Effector memory CD4-positive, alpha-beta T cell (primary cell): ENCODE results near the gene TMEM144.

Experiments used
- DNase-seq, 3 donors: peaks; one replicate each; pipeline ENCODE4 v3.0.0-alpha.2; 2020
- H3K27ac ChIP-seq: 2 replicates; pipeline ENCODE4 v1.7.0; 2013; ENCODE audit warnings: mild to moderate bottlenecking, low read length, moderate library complexity; ENCODE audit not compliant: insufficient read depth, poor library complexity, severe bottlenecking
- H3K27me3 ChIP-seq: replicated peaks from 2 replicates; pipeline ENCODE4 v1.7.0; 2013; ENCODE audit warnings: mild to moderate bottlenecking, low read length; ENCODE audit not compliant: insufficient read depth, control insufficient read depth, poor library complexity, severe bottlenecking
- H3K36me3 ChIP-seq: 2 replicates; pipeline ENCODE4 v1.7.0; 2013; ENCODE audit warnings: mild to moderate bottlenecking, low read length, moderate library complexity; ENCODE audit not compliant: control insufficient read depth, insufficient read depth
- H3K4me1 ChIP-seq: 2 replicates; pipeline ENCODE4 v1.7.0; 2013; ENCODE audit warnings: low read length, mild to moderate bottlenecking; ENCODE audit not compliant: control insufficient read depth, insufficient read depth, poor library complexity, severe bottlenecking
- H3K4me3 ChIP-seq: 2 replicates; pipeline ENCODE4 v1.7.0; 2013; ENCODE audit warnings: low read length, low read depth, mild to moderate bottlenecking; ENCODE audit not compliant: insufficient read depth, poor library complexity, severe bottlenecking
- H3K9me3 ChIP-seq: 2 replicates; pipeline ENCODE4 v1.7.0; 2013; ENCODE audit warnings: mild to moderate bottlenecking, low read length, moderate library complexity; ENCODE audit not compliant: control insufficient read depth

TMEM144 gene

DNA sequence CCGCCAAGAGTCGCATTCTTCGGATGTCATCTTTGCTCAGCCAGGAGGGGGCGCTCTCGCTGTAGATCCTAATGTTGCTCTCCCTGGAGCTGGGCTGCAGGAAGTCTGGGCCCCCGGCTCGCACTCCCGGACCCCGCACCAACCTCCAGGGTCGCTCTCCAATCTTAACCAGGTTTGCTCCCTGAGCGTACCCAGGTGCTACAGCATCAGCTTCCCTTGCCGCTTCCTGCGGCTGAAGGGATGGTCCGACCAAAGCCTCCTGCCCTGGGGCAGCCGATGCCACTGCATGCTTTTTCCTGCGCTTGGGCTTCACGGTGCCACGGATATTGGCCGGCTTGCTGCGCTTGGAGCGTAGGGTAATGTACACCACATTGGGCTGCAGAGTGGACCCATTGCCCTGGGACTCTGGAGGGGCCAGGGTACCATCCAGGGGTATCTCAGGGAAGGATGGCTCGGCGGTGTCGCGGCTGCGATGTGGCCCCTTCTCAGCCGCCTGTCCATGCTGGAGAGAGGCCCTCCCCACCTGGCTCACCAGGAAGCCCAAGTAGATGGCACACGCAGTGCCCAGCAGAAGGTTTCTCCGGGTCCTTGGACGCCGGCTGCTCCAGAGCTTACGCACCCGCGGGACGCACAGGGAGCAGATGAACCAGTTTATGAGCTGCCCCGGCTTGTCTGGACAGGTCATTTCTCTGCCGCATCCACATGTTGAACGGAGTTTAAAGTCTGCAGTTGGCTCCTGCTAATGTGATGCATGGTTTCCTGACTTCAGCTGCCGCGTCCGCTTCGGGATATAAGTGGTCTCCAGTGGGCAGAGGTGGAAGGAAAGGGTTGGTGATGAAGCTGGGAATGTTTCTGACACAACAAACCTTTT lies 39.4 kb upstream of the TMEM144 start:
- peaks cover 2% of the 10 kb centered on the region for H3K27me3 ChIP-seq
- H3K27ac ChIP-seq, result no peak overlapping the region
- H3K9me3 ChIP-seq, result no peaks in the 10 kb centered on the region
- DNase-seq, result no peak
- no peaks in the 10 kb centered on the region for H3K36me3 ChIP-seq
- H3K4me1 ChIP-seq, result no peaks in the 10 kb centered on the region
- H3K4me3 ChIP-seq, result no peak overlapping the region

DNA sequence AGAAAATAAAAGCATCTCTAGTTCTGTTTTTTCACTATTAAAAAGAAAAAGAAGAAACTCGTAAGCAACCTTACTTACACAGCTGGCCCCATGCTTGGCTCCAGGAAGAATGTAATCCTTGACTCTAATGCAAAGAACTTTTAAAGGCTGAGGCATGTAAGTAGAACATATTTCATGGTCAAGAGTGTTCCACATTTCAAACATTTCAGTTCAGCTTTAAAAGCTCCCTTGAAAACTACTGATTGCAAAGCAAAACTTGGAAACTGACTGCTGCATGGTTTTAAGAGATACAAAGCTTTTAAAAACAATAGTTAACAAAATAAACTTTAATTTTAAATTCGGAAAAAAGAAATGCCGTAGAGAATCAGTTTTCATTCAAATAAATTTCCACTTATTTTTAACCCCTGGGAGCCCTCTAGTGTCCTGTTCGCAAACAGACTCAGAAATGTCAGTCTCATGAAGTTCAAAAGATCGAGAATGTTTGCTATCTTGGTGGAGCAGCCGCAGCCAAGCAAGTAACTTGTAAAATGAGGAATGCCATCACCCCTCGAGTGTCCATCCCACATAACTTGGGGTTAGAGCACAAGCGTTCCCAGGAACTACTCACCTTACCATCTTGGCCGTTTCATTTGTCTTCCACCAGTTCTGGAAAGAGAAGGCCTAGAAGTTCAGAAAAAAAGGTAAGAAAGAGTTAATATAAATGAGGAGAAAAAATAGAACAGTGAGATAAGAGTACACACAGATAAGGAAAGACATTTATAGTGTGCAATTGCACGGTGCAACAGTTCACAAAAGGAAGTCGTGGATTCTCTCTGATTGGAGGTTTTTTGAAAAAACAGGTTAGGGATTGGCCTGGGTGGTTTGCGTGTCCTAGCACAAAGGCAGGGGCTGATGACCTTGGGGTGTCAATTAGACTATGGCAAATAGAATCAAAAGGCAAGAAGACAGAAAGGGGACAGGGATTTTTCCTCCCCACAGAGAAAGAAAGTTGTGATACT lies 37.7 kb upstream of the TMEM144 start, which contains the start of gene GASK1B:
Gene GASK1B (minus strand): TSS at position 765 of the 998 bp plus-strand sequence. CDS start 1,650 bp downstream, outside the sequence.
- no peak for DNase-seq
- Histone ChIP-seq H3K9me3 (no peaks in the 10 kb centered on the region), H3K27me3 (peaks cover 2% of the 10 kb centered on the region), H3K4me1 (no peaks in the 10 kb centered on the region), H3K4me3 (no peak within 1 kb of the TSS), H3K27ac (no peak within 1 kb of the TSS), H3K36me3 (no peaks in the 10 kb centered on the region)

DNA sequence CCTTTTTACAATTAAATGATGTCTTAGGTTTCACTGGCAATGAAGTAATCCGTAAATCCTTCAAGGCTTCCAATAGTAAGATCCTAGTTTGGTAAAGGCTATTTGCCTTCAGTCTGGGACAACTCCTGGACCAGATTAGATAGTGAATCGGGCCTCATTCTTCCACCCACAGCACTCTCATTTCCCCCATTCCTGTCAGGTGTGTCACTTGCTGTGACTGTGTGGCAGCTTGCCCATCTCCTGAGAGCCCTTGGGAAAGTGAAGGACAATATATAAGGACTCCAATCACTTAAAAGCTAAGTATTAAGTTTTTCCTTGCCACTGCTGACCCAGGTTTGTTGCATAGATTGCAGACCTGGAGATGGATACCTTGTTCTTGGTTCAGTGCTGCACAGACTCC lies 34.2 kb upstream of the TMEM144 start:
- no peaks in the 10 kb centered on the region for H3K27me3 ChIP-seq
- H3K9me3 ChIP-seq, result no peaks in the 10 kb centered on the region
- no peak overlapping the region for H3K27ac ChIP-seq
- H3K4me1 ChIP-seq, result no peaks in the 10 kb centered on the region
- DNase-seq, result no peak
- no peak overlapping the region for H3K4me3 ChIP-seq
- H3K36me3 ChIP-seq, result no peaks in the 10 kb centered on the region

DNA sequence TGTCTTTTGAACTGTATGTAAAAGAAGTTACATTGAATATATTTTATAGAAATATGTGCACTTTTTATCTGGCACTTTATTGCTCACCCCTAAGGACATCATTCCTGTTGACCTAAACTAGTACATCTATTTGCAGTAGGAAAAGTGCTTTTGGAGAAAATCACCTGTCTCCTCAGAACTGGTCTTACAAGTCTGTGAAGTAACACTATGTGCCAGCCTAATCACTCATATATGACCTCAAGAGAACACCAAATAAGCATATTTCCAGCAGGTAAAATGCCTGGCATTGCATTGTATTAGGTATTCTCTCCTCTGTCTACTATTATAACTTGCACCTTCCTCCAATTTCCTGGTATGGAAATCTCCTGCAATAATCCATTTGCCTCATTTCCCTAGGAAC lies 33.5 kb upstream of the TMEM144 start:
- DNase-seq, result no peak
- Histone ChIP-seq H3K9me3 (no peaks in the 10 kb centered on the region), H3K36me3 (no peaks in the 10 kb centered on the region), H3K4me3 (no peak overlapping the region), H3K27ac (no peak overlapping the region), H3K27me3 (no peaks in the 10 kb centered on the region), H3K4me1 (no peaks in the 10 kb centered on the region)

DNA sequence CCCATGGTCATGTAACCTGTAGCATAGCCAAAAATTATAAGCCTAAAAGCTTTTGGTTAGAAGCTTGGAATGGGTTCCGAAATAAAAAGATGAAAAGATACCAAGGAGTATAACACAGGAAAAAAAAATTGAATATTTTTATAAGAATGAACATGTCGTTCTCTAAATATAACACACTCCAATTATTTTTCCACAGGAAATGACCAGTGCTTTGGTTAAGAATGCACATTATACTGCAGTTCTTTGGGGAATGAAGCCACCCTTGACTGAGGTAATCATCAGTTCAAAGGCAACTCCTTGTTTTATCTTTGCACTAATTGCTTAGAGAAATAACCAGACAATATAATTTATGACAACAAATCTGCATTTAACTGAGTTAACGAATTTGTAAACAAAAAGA lies 30.8 kb upstream of the TMEM144 start:
- DNase-seq, result no peak
- H3K27me3 ChIP-seq, result no peaks in the 10 kb centered on the region
- H3K9me3 ChIP-seq, result no peaks in the 10 kb centered on the region
- H3K4me3 ChIP-seq, result no peak overlapping the region
- H3K4me1 ChIP-seq, result no peaks in the 10 kb centered on the region
- no peak overlapping the region for H3K27ac ChIP-seq
- no peaks in the 10 kb centered on the region for H3K36me3 ChIP-seq

GRCh38 chr4:158181906-158182305 lies 28.4 kb upstream of the TMEM144 start:
- DNase-seq, result no peak
- H3K4me1 ChIP-seq, result no peaks in the 10 kb centered on the region
- H3K36me3 ChIP-seq, result no peaks in the 10 kb centered on the region
- no peak overlapping the region for H3K27ac ChIP-seq
- no peak overlapping the region for H3K4me3 ChIP-seq
- no peaks in the 10 kb centered on the region for H3K27me3 ChIP-seq
- no peaks in the 10 kb centered on the region for H3K9me3 ChIP-seq

DNA sequence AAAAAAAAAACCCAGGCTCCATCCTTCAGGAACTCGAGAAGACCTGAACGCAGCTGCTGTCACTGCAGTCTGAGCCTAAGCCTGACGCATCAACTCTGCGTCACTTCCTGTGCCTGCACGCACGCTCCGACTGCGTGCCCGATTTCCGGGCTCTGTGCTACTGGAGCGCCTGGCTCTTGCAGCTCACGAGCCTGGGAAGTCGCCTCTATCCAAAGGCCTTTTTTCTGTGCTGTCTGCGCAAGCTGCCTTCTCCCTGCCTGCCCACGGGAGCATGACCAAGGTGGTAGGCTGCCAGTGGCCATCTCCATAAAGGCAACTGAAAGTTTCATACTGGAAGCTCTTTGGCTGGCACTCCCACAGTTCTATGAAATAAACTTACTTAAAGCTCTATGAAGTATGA lies 27.6 kb upstream of the TMEM144 start:
- H3K36me3 ChIP-seq, result no peaks in the 10 kb centered on the region
- H3K27me3 ChIP-seq, result no peaks in the 10 kb centered on the region
- H3K4me1 ChIP-seq, result no peaks in the 10 kb centered on the region
- H3K27ac ChIP-seq, result no peak overlapping the region
- H3K4me3 ChIP-seq, result no peak overlapping the region
- DNase-seq, result no peak
- no peaks in the 10 kb centered on the region for H3K9me3 ChIP-seq

DNA sequence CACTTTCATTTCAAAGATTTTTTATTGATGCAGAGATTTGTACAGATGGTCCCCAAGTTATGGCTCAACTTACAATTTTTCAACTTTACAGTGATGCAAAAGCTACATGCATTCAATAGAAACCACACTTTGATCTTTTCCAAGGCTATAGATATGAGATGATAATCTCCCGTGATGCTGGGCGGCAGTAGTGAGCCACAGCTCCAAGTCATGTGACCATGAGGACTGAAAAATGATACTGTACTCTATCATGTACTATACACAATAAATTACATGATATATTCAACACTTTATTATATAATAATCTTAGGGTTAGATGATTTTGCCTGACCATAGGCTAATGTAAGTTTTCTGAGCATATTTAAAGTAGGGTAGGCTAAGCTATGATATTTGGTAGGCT lies 23.5 kb upstream of the TMEM144 start:
- Histone ChIP-seq H3K27me3 (no peaks in the 10 kb centered on the region), H3K9me3 (no peaks in the 10 kb centered on the region), H3K4me1 (no peaks in the 10 kb centered on the region), H3K4me3 (no peak overlapping the region), H3K36me3 (no peaks in the 10 kb centered on the region), H3K27ac (no peak overlapping the region)
- no peak for DNase-seq

GRCh38 chr4:158189422-158189821 lies 20.9 kb upstream of the TMEM144 start:
- no peaks in the 10 kb centered on the region for H3K4me1 ChIP-seq
- DNase-seq, result no peak
- no peaks in the 10 kb centered on the region for H3K36me3 ChIP-seq
- no peak overlapping the region for H3K4me3 ChIP-seq
- no peaks in the 10 kb centered on the region for H3K9me3 ChIP-seq
- no peaks in the 10 kb centered on the region for H3K27me3 ChIP-seq
- H3K27ac ChIP-seq, result no peak overlapping the region

DNA sequence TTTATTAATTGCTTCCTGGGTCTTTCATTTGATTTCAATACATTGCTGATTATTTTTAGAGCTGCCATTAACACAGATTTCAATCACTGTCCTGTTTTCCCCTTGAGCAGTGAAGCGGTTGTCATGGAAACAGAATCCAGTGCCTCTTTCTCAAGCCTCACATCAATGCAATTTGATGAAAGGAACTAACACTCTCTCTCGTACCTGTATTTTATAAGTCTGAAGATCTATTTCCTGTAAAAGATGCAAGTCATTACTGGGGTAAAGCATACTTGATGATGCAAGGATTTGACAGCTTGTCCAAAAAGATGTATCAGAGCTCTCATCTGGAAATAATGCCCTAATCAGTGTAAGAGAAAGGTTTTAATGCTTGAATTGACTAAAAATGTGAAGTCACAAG lies 19.6 kb upstream of the TMEM144 start:
- Histone ChIP-seq H3K27ac (no peak overlapping the region), H3K4me3 (no peak overlapping the region), H3K4me1 (no peaks in the 10 kb centered on the region), H3K9me3 (no peaks in the 10 kb centered on the region), H3K36me3 (no peaks in the 10 kb centered on the region), H3K27me3 (no peaks in the 10 kb centered on the region)
- DNase-seq, result no peak
